HL-60 (cell line): ENCODE data around the gene ECEL1.

Source experiments
- DNase-seq, 2 experiments: peaks; one replicate each; pipeline ENCODE4 v3.0.0-alpha.2; 2010 to 2020; ENCODE audit warnings: low read depth in 1 of 2, low spot score in 1 of 2
- H3K27ac ChIP-seq: fragments of 250-450 bp; sonication (Bioruptor Pico); replicated peaks from 2 replicates; pipeline ENCODE4 v1.5.1; 2020; ENCODE audit warnings: mild to moderate bottlenecking, moderate library complexity
- H3K27me3 ChIP-seq: fragments of 250-450 bp; sonication (Bioruptor Pico); 2 replicates; pipeline ENCODE4 v1.5.1; 2021; ENCODE audit warnings: mild to moderate bottlenecking, moderate library complexity; ENCODE audit not compliant: insufficient read depth, poor library complexity, severe bottlenecking
- H3K4me3 ChIP-seq: replicated peaks from 2 replicates; pipeline ENCODE4 v1.5.1; 2011; ENCODE audit warnings: mild to moderate bottlenecking, control low read depth, low read length; ENCODE audit not compliant: insufficient read depth
- CTCF ChIP-seq: IDR thresholded peaks from one replicate; pipeline ENCODE4 v1.5.1; 2011; ENCODE audit warnings: low read length, control low read depth, inconsistent platforms; ENCODE audit not compliant: insufficient read depth
- GABPA ChIP-seq: IDR thresholded peaks from 2 replicates; pipeline ENCODE4 v1.6.1; 2012; ENCODE audit warnings: low read depth
- POLR2AphosphoS5 ChIP-seq: IDR thresholded peaks from 2 replicates; pipeline ENCODE4 v1.6.1; 2012; ENCODE audit warnings: low read depth
- SPI1 ChIP-seq: IDR thresholded peaks from 2 replicates; pipeline ENCODE4 v1.6.1; 2012; ENCODE audit warnings: low read depth, mild to moderate bottlenecking, borderline replicate concordance
- TF ChIP-seq, protein P1 (sequence below): IDR thresholded peaks from 2 replicates; pipeline ENCODE4 v1.6.1; 2012; ENCODE audit warnings: low read depth; ENCODE audit not compliant: insufficient replicate concordance

The ECEL1 gene

GRCh38 chr2:232526372-232526941, 38.8 kb upstream of the ECEL1 start:
- peaks cover 25% of the 10 kb centered on the region for H3K27me3 ChIP-seq
- DNase-seq = no peak
- TF ChIP-seq SPI1 = no peak
- TF ChIP-seq GABPA = no peak
- TF ChIP-seq, protein P1, sequence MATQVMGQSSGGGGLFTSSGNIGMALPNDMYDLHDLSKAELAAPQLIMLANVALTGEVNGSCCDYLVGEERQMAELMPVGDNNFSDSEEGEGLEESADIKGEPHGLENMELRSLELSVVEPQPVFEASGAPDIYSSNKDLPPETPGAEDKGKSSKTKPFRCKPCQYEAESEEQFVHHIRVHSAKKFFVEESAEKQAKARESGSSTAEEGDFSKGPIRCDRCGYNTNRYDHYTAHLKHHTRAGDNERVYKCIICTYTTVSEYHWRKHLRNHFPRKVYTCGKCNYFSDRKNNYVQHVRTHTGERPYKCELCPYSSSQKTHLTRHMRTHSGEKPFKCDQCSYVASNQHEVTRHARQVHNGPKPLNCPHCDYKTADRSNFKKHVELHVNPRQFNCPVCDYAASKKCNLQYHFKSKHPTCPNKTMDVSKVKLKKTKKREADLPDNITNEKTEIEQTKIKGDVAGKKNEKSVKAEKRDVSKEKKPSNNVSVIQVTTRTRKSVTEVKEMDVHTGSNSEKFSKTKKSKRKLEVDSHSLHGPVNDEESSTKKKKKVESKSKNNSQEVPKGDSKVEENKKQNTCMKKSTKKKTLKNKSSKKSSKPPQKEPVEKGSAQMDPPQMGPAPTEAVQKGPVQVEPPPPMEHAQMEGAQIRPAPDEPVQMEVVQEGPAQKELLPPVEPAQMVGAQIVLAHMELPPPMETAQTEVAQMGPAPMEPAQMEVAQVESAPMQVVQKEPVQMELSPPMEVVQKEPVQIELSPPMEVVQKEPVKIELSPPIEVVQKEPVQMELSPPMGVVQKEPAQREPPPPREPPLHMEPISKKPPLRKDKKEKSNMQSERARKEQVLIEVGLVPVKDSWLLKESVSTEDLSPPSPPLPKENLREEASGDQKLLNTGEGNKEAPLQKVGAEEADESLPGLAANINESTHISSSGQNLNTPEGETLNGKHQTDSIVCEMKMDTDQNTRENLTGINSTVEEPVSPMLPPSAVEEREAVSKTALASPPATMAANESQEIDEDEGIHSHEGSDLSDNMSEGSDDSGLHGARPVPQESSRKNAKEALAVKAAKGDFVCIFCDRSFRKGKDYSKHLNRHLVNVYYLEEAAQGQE = no peak
- TF ChIP-seq POLR2AphosphoS5 = no peak
- no peak for TF ChIP-seq CTCF
- no peak overlapping the region for H3K27ac ChIP-seq
- no peak overlapping the region for H3K4me3 ChIP-seq

DNA sequence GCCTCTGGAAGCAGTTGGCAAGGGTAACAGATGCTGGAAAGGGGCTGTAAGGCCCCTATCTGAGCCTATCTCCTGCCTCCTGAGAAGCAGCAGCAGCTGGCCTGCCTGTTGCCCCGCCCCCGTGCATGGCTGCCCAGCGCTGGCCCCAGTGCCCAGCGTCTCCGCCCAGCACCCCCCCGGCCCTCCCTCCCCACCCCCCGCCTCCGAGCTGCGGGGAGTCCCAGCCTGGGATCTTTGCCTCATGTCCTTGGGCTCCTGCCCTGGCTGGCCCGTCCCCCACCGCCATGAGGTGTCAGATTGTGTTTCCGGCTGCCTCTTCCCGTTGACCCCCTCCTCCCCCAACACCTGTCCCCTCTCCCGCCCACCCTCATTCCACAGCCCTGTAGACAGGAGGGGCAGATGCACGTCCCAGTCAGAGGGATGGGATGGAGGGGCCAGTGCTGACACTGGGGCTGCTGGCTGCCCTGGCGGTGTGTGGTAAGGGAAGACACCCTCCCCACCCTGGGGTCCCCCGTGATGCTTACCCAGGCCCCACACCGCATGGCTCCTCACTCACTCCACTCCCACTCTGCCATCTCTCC, 38.2 kb upstream of the ECEL1 start, which contains the start of gene CHRND:
Gene CHRND, plus strand, starts transcription at position 370 of the 581 bp plus-strand sequence. Its CDS starts 56 bp downstream, at position 426.
- no peak for TF ChIP-seq POLR2AphosphoS5
- TF ChIP-seq, protein P1 = no peak
- TF ChIP-seq SPI1 = no peak
- TF ChIP-seq GABPA = no peak
- no peak for TF ChIP-seq CTCF
- Histone ChIP-seq H3K4me3 (no peak within 1 kb of the TSS), H3K27ac (no peak within 1 kb of the TSS), H3K27me3 (peaks cover 25% of the 10 kb centered on the region)
- DNase-seq = no peak

- Histone ChIP-seq H3K4me3 (no peak overlapping the region), H3K27ac (no peak overlapping the region), H3K27me3 (peaks cover 25% of the 10 kb centered on the region)
- DNase-seq = no peak
- TF ChIP-seq POLR2AphosphoS5 (no peak), SPI1 (no peak), CTCF (no peak), GABPA (no peak)
- TF ChIP-seq, protein P1 = no peak
Observed at GRCh38 chr2:232525199-232525598, 37.6 kb upstream of the ECEL1 start.
